ENCODE measurements around the gene KLHL4. TPM values are rescaled to one million over a fixed set of nuclear protein-coding genes. Genes with fewer than 3 reads are reported as not detected.
"Not testable (repeated sequence)": the region's sequence is repeated elsewhere in the genome, so short reads cannot be mapped to it uniquely, and the experiment has no call there.

The KLHL4 gene
- total RNA-seq, 1 donor from 2014 or later: 0.58 TPM

DNA sequence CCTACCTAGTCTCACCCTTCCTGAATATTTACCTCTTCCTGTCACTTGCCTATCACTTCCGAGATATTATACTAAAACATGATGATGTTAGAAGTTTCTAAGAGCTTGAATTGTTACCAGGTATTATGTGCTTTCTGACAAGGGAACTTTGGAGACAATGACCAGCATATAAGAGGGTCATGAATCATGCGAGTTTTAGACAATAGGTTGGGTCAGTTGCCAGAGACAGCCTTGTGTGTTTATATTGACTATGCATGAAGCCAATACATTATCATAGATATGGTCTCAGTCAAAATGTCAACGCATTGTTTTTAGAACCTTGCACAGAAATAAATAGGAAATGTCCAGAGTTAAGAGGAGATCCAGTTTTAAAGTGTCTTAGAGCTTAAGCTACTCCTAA, 116.8 kb downstream of the KLHL4 start:
- no peak for DNase-seq (ENCODE audit: low spot score)
- no peak for ATAC-seq
- intact Hi-C loops (cut with DNase I): no loop called here

DNA sequence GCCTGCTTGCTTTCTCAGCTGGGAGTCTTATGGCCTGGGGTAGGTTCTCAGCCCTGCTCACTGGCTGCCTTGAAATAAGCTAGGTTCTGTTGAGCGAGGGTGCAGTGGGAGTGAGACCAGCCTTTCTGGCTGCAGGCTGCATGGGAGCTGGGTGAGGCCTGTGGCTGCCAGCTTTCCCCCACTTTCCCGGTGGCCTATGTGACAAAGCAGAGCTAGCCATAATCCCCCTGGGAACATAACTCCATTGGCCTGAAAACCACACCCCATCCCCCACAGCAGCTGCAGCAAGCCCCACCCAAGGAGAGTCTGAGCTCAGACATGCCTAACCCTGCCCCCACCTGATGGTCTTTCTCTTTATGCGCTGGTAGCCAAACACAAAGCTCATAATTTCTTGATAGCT, 118.9 kb downstream of the KLHL4 start:
- ATAC-seq (no peak), DNase-seq (ENCODE audit: low spot score) (no peak)
- intact Hi-C loops (cut with DNase I): no loop called here

DNA sequence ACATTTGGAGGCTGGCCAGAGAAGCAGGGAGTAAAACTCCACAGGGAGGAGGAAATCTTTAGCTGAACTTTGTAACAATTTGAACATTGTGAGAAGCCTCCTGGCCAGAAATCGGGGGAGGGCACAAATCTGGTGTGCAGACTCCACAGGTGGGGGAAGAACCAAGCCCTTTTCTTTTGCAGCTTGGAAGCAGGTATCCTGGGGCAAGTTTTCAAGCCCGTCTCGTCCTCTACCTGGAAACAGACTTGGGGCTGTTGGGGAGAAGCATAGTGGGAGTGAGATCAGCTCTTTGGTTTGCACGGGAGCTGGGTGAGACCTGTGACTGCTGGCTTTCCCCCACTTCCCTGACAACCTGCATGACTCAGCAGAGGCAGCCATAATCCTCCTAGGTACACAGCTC, 123.8 kb downstream of the KLHL4 start:
- intact Hi-C loops (cut with DNase I); ATAC-seq; DNase-seq (ENCODE audit: low spot score): not testable (repeated sequence)

- intact Hi-C loops (cut with DNase I): no loop called here
- no peak for ATAC-seq
- DNase-seq (ENCODE audit: low spot score): no peak
These were observed 144.2 kb downstream of the KLHL4 start for GRCh38 chrX:87661761-87662160.

GRCh38 chrX:87663421-87663820, 145.8 kb downstream of the KLHL4 start:
- ATAC-seq: no peak
- intact Hi-C loops (cut with DNase I): no loop called here
- DNase-seq (ENCODE audit: low spot score): no peak

- intact Hi-C loops (cut with DNase I): no loop called here
These were observed 146.8 kb downstream of the KLHL4 start for GRCh38 chrX:87664381-87664780.

GRCh38 chrX:87679849-87680248, 162.2 kb downstream of the KLHL4 start:
- intact Hi-C loops (cut with DNase I): no loop called here
- DNase-seq (ENCODE audit: low spot score) (no peak), ATAC-seq (no peak)

More at GRCh38 chrX:87664381-87664780, 146.8 kb downstream of the KLHL4 start:
- DNase-seq (ENCODE audit: low spot score) (no peak), ATAC-seq (no peak)

GRCh38 chrX:87687703-87688102, 170.1 kb downstream of the KLHL4 start:
- intact Hi-C loops (cut with DNase I): no loop called here
- DNase-seq (ENCODE audit: low spot score) (no peak), ATAC-seq (no peak)

GRCh38 chrX:87688113-87688748, 170.6 kb downstream of the KLHL4 start:
- intact Hi-C loops (cut with DNase I); ATAC-seq; DNase-seq (ENCODE audit: low spot score): not testable (repeated sequence)

- DNase-seq (ENCODE audit: low spot score); ATAC-seq; intact Hi-C loops (cut with DNase I): not testable (repeated sequence)
These were observed 171.6 kb downstream of the KLHL4 start for GRCh38 chrX:87689218-87689617.

DNA sequence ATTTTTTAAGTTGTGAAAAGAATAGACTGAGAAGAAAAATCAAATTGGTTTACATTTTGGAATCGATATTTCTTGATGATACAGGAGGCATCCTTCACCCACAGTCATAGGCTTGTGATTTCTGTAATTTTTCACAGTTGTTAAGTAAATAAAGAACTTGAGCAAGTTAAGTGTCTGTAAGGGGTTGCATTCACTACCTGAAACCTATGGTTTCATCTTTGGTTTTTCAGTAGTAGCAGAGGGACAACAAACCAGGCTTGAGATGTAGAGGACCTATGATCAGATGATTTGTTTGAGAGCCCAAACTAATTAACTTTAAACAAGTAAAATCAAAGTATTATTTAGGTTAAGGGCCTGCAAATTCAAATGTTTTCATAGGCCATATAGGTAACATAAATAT, 175.6 kb downstream of the KLHL4 start:
- ATAC-seq (no peak), DNase-seq (ENCODE audit: low spot score) (no peak)
- intact Hi-C loops (cut with DNase I): no loop called here

DNA sequence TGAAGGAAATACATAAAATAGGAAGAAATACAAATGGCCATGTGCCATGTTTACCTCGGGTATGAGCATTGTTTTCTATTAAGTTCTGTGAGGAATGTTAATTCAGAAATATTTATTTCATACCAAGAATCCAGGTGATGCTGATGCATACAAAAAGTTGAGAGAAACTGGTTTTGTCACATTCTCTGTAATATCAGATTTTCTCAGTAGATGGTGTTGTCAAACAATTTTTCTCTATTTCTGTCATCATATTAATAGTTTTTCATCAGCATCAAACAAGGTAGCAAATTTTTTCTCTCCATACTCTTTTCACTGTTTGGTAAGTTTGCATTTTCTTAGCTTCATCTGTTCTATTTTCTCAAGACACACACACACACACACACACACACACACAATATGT, 179.8 kb downstream of the KLHL4 start:
- intact Hi-C loops (cut with DNase I): no loop called here
- ATAC-seq: no peak

GRCh38 chrX:87702795-87703194, 185.2 kb downstream of the KLHL4 start:
- ATAC-seq (no peak), DNase-seq (ENCODE audit: low spot score) (no peak)

More for the DNA sequence above, 179.8 kb downstream of the KLHL4 start:
- no peak for DNase-seq (ENCODE audit: low spot score)

GRCh38 chrX:87703469-87703868, 185.9 kb downstream of the KLHL4 start:
- intact Hi-C loops (cut with DNase I); ATAC-seq; DNase-seq (ENCODE audit: low spot score): not testable (repeated sequence)

More at GRCh38 chrX:87702795-87703194, 185.2 kb downstream of the KLHL4 start:
- intact Hi-C loops (cut with DNase I): no loop called here

DNA sequence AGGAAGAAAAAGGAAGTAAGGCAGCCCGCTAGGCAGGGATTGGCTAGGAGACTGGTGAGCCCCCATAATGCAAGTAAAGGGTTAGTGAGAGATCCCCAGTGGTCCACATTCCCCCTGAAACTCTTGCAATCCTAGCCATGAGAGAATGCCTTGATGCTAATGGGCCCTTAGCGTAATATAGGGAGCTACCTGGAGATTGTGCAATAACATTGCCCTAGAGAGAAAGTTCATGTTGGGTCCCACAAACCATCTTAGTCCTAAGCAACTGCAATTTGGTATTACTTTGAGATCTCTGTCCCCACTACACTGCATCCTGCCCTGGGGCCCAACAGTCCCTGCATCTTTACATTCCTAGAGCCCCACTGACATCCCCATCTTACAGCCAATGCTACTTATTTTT, 188.5 kb downstream of the KLHL4 start:
- no peak for DNase-seq (ENCODE audit: low spot score)
- intact Hi-C loops (cut with DNase I): no loop called here
- no peak for ATAC-seq

DNA sequence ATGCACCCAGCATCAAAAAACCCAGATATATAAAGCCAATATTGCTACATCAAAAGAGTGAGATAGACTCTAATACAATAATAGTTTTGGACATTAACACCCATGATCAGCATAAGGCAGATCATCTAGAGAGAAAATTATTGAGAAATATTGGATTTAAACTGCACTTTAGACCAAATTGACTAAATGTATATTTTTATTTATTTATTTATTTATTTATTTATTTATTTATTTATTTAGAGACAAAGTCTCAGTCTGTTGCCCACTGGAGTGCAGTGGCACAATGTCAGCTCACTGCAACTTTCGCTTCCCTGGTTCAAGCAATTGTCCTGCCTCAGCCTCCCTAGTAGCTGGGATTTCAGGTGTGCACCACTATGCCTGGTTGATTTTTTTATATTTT, 193.0 kb downstream of the KLHL4 start:
- intact Hi-C loops (cut with DNase I): no loop called here
- no peak for DNase-seq (ENCODE audit: low spot score)
- ATAC-seq: no peak

All from sciatic nerve (tissue), 2 donors.